Measurements from ENCODE around the gene WASF3.

DNA sequence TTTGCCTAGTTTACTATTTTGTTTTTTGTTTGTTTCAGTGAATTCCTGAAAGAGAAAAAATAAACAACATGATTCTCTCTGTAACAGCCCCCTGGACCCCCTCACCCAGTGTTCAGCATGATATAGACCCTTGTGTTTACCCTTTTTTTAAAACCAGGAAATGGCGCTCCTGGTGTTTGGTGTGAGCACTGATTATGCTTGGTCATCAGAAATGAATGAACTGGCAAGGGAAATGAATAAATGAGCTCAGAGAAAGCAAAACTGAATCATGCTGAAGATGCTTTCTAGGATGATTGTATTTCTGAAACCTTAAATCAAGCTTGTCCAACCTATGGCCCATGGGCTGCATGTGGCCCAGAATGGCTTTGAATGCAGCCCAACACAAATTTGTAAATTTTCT, 22.1 kb downstream of the WASF3 start:
- no peak for TF ChIP-seq CTCF (IDR thresholded peaks at IDR 0.05)
- TF ChIP-seq POLR2A (IDR thresholded peaks at IDR 0.05): no peak
